ENCODE data around the gene ZKSCAN5. TPM values are rescaled to one million over a fixed set of nuclear protein-coding genes. Genes with fewer than 3 reads are reported as not detected.
A peak's percentile ranks its signal among the peaks of the same experiment; 100 is the strongest.

The ZKSCAN5 gene
- total RNA-seq, 3 donors from 2014 or later (not counting 1 experiment from before 2014, with no cell fraction given): 6.8 to 9.7 (median 7.4) TPM

DNA sequence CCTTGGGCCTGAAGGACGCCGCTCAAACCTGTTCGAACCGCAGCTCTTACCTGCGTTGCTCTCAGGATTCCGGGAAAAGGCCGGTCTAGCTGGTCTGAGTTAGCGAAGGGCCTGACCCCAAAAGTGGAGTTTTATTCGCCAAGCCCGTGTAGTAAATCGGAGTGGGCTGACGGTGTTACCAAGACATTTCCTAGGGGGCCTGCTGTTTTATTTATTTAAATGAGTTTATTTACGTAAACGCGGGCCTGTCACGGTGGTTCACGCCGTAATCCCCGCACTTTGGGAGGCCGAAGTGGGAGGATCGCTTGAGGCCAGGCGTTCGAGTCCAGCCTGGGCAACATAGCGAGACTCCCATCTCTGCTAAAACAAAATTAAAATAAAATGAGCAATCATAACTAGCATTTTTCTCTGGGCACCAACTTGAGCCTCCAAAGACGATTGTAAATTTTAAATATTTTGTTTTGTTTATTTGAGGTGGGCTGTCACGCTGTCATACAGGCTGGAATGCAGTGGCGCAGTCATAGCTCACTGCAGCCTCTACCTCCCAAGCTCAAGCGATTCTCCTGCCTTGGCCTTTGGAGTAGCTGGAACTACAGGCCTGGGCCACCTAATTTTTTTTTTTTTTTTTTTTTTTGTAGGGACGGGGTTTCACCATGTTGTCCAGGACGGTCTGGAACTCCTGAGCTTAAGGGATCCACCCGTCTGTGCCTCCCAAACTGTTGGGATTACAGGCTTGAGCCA lies 54.9 kb downstream of the ZKSCAN5 start:
- TF ChIP-seq CTCF (IDR thresholded peaks at IDR 0.05): no peak
- H3K4me1 Mint-ChIP-seq: peaks cover 54 to 56% of the 10 kb centered on the region in 2 donors

GRCh38 chr7:99560834-99561736 lies 56.6 kb downstream of the ZKSCAN5 start:
- ATAC-seq (no peak), DNase-seq (no peak)
- Mint-ChIP-seq H3K4me3 (peak overlapping the region; percentile 36), H3K27me3 (ENCODE audit: low read depth in 2 of 2) (no peaks in the 10 kb centered on the region), H3K27ac (peak overlapping the region; percentile 73 to 98), H3K4me1 (peaks cover 45 to 54% of the 10 kb centered on the region in 2 donors), H3K36me3 (peaks cover 27% of the 10 kb centered on the region), H3K9me3 (no peaks in the 10 kb centered on the region)
- no peaks in the 10 kb centered on the region for H3K27me3 ChIP-seq (ENCODE audit: control insufficient read depth, insufficient read depth, low read length)
- H3K4me3 ChIP-seq (ENCODE audit: low read length): no peak overlapping the region
- intact Hi-C loops (cut with micrococcal nuclease): no loop called here
- H3K27ac ChIP-seq (ENCODE audit: low read length): no peak overlapping the region
- no peak for TF ChIP-seq CTCF (IDR thresholded peaks at IDR 0.05)
- H3K4me1 ChIP-seq (ENCODE audit: control insufficient read depth, insufficient read depth, low read length): peaks cover 32% of the 10 kb centered on the region
- peaks cover 51% of the 10 kb centered on the region for H3K36me3 ChIP-seq (ENCODE audit: control insufficient read depth, insufficient read depth, low read length)
- WGBS (ENCODE audit: insufficient coverage): 91% methylated on average over 7 of the region's 7 CpGs
- H3K9me3 ChIP-seq (ENCODE audit: control insufficient read depth, insufficient read depth, low read length): no peaks in the 10 kb centered on the region

More for the DNA sequence above, 54.9 kb downstream of the ZKSCAN5 start:
- peak in 1 of 2 donors; percentile 55 for DNase-seq
- Mint-ChIP-seq H3K4me3 (peak overlapping the region; percentile 94), H3K27me3 (ENCODE audit: low read depth in 2 of 2) (no peaks in the 10 kb centered on the region), H3K9me3 (no peaks in the 10 kb centered on the region), H3K36me3 (peaks cover 24% of the 10 kb centered on the region), H3K27ac (peak overlapping the region; percentile 98 to 99)
- H3K27ac ChIP-seq (ENCODE audit: low read length): peak overlapping the region; percentile 95
- H3K4me1 ChIP-seq (ENCODE audit: control insufficient read depth, insufficient read depth, low read length): peaks cover 32% of the 10 kb centered on the region
- ATAC-seq: no peak
- H3K36me3 ChIP-seq (ENCODE audit: control insufficient read depth, insufficient read depth, low read length): peaks cover 39% of the 10 kb centered on the region
- H3K4me3 ChIP-seq (ENCODE audit: low read length): peak overlapping the region; percentile 98
- no peaks in the 10 kb centered on the region for H3K9me3 ChIP-seq (ENCODE audit: control insufficient read depth, insufficient read depth, low read length)
- intact Hi-C loops (cut with micrococcal nuclease): loop anchor here (2.0 kb wide), 1 partner anchor 57 kb away; the partner anchor contains the start of gene ZSCAN25
- no peaks in the 10 kb centered on the region for H3K27me3 ChIP-seq (ENCODE audit: control insufficient read depth, insufficient read depth, low read length)
- 25% methylated on average over 30 of the region's 31 CpGs for WGBS (ENCODE audit: insufficient coverage)

- H3K9me3 Mint-ChIP-seq: no peaks in the 10 kb centered on the region
- H3K27me3 Mint-ChIP-seq (ENCODE audit: low read depth in 2 of 2): no peaks in the 10 kb centered on the region
- DNase-seq: no peak
- H3K27ac Mint-ChIP-seq: peak overlapping the region; percentile 75
- peaks cover 45 to 54% of the 10 kb centered on the region in 2 donors for H3K4me1 Mint-ChIP-seq
- Histone ChIP-seq H3K27ac (ENCODE audit: low read length) (no peak overlapping the region), H3K9me3 (ENCODE audit: control insufficient read depth, insufficient read depth, low read length) (no peaks in the 10 kb centered on the region), H3K27me3 (ENCODE audit: control insufficient read depth, insufficient read depth, low read length) (no peaks in the 10 kb centered on the region), H3K4me3 (ENCODE audit: low read length) (no peak overlapping the region), H3K4me1 (ENCODE audit: control insufficient read depth, insufficient read depth, low read length) (peaks cover 32% of the 10 kb centered on the region), H3K36me3 (ENCODE audit: control insufficient read depth, insufficient read depth, low read length) (peaks cover 50% of the 10 kb centered on the region)
- ATAC-seq: no peak
- intact Hi-C loops (cut with micrococcal nuclease): no loop called here
- no peak for TF ChIP-seq CTCF (IDR thresholded peaks at IDR 0.05)
- peak overlapping the region; percentile 21 for H3K4me3 Mint-ChIP-seq
- WGBS (ENCODE audit: insufficient coverage): 94% methylated on average over 2 of the region's 2 CpGs
- peaks cover 27% of the 10 kb centered on the region for H3K36me3 Mint-ChIP-seq
Observed at GRCh38 chr7:99561737-99562051, 57.2 kb downstream of the ZKSCAN5 start.
